T-helper 17 cell (primary cell): ENCODE results near the gene DNMT3A. TPM values are rescaled to one million over a fixed set of nuclear protein-coding genes. Genes with fewer than 3 reads are reported as not detected.

Experiments used
- ATAC-seq: fragments of 150-1000 bp; cut with Tn5 transposase; 2 replicates; pipeline ENCODE4 v1.10.0; 2021; ENCODE audit warnings: mild to moderate bottlenecking, moderate library complexity
- DNase-seq, 3 donors: peaks; one replicate each; pipeline versions ENCODE4 v3.0.0 to v3.0.0-alpha.2; 2020 to 2021
- H3K9me3 ChIP-seq: one replicate; pipeline ENCODE4 v1.7.0; 2013; ENCODE audit warnings: low read length, mild to moderate bottlenecking; ENCODE audit not compliant: control insufficient read depth, poor library complexity, severe bottlenecking
- H3K27ac Mint-ChIP-seq: one replicate; pipeline ENCODE4 v1.8.0; 2022; ENCODE audit warnings: mild to moderate bottlenecking, moderate library complexity, mixed read lengths
- H3K27me3 Mint-ChIP-seq: one replicate; pipeline ENCODE4 v1.8.0; 2022; ENCODE audit warnings: mixed read lengths
- H3K36me3 Mint-ChIP-seq: one replicate; pipeline ENCODE4 v1.8.0; 2022; ENCODE audit warnings: low read depth, mixed read lengths
- H3K4me1 Mint-ChIP-seq: one replicate; pipeline ENCODE4 v1.8.0; 2022; ENCODE audit warnings: mild to moderate bottlenecking, mixed read lengths
- H3K4me3 Mint-ChIP-seq: one replicate; pipeline ENCODE4 v1.8.0; 2022; ENCODE audit warnings: mild to moderate bottlenecking, moderate library complexity, mixed read lengths
- total RNA-seq, 4 donors: library from RNA in 2 of 4; stranded (reverse) in 2 of 4; gene quantifications; one replicate each; pipeline ENCODE4 v1.2.3 and lab custom pipeline; 2022 to 2026

Gene DNMT3A
- total RNA-seq, 2 donors from 2014 or later = 62.8 to 67.6 TPM

GRCh38 chr2:25310965-25311864, 30.5 kb downstream of the DNMT3A start:
- Mint-ChIP-seq H3K27me3 (no peaks in the 10 kb centered on the region), H3K27ac (peak overlapping the region; percentile 88), H3K4me3 (no peak overlapping the region), H3K36me3 (no peaks in the 10 kb centered on the region), H3K4me1 (peaks cover 50% of the 10 kb centered on the region)
- ATAC-seq (no peak), DNase-seq (no peak)
- no peaks in the 10 kb centered on the region for H3K9me3 ChIP-seq

- H3K27me3 Mint-ChIP-seq = no peaks in the 10 kb centered on the region
- H3K9me3 ChIP-seq = no peaks in the 10 kb centered on the region
- no peaks in the 10 kb centered on the region for H3K36me3 Mint-ChIP-seq
- H3K4me3 Mint-ChIP-seq = no peak overlapping the region
- peaks cover 50% of the 10 kb centered on the region for H3K4me1 Mint-ChIP-seq
- peak overlapping the region; percentile 75 for H3K27ac Mint-ChIP-seq
- DNase-seq (no peak), ATAC-seq (no peak)
Observed at GRCh38 chr2:25310709-25310964, 31.1 kb downstream of the DNMT3A start.

GRCh38 chr2:25309402-25309801, 32.3 kb downstream of the DNMT3A start:
- Mint-ChIP-seq H3K4me3 (no peak overlapping the region), H3K27me3 (no peaks in the 10 kb centered on the region), H3K4me1 (peaks cover 56% of the 10 kb centered on the region), H3K27ac (peak overlapping the region; percentile 95), H3K36me3 (no peaks in the 10 kb centered on the region)
- peak; percentile 31 to 53 (median 32) for DNase-seq
- no peak for ATAC-seq
- no peaks in the 10 kb centered on the region for H3K9me3 ChIP-seq

- Mint-ChIP-seq H3K36me3 (no peaks in the 10 kb centered on the region), H3K4me1 (peaks cover 55% of the 10 kb centered on the region), H3K27ac (peak overlapping the region; percentile 95)
Observed at GRCh38 chr2:25308599-25308998, 33.1 kb downstream of the DNMT3A start.

GRCh38 chr2:25307949-25308557, 33.7 kb downstream of the DNMT3A start:
- DNase-seq (no peak), ATAC-seq (no peak)
- Mint-ChIP-seq H3K4me1 (peaks cover 52% of the 10 kb centered on the region), H3K27ac (peak overlapping the region; percentile 95), H3K4me3 (no peak overlapping the region), H3K36me3 (no peaks in the 10 kb centered on the region), H3K27me3 (no peaks in the 10 kb centered on the region)
- H3K9me3 ChIP-seq = no peaks in the 10 kb centered on the region

More at GRCh38 chr2:25308599-25308998, 33.1 kb downstream of the DNMT3A start:
- Mint-ChIP-seq H3K27me3 (no peaks in the 10 kb centered on the region), H3K4me3 (no peak overlapping the region)
- no peaks in the 10 kb centered on the region for H3K9me3 ChIP-seq
- no peak for ATAC-seq
- no peak for DNase-seq

GRCh38 chr2:25306777-25307368, 34.9 kb downstream of the DNMT3A start:
- H3K9me3 ChIP-seq = no peaks in the 10 kb centered on the region
- DNase-seq (no peak), ATAC-seq (no peak)
- H3K4me3 Mint-ChIP-seq = peak overlapping the region; percentile 21
- peaks cover 56% of the 10 kb centered on the region for H3K4me1 Mint-ChIP-seq
- H3K27ac Mint-ChIP-seq = peak overlapping the region; percentile 95
- H3K36me3 Mint-ChIP-seq = peaks cover 3% of the 10 kb centered on the region
- no peaks in the 10 kb centered on the region for H3K27me3 Mint-ChIP-seq

- no peaks in the 10 kb centered on the region for H3K9me3 ChIP-seq
- ATAC-seq (no peak), DNase-seq (no peak)
- Mint-ChIP-seq H3K36me3 (peaks cover 4% of the 10 kb centered on the region), H3K27me3 (no peaks in the 10 kb centered on the region), H3K4me3 (peak overlapping the region; percentile 58), H3K4me1 (peaks cover 56% of the 10 kb centered on the region), H3K27ac (peak overlapping the region; percentile 95)
Observed at GRCh38 chr2:25305775-25306174, 36.0 kb downstream of the DNMT3A start.

GRCh38 chr2:25304826-25305596, 36.7 kb downstream of the DNMT3A start:
- H3K9me3 ChIP-seq = no peaks in the 10 kb centered on the region
- ATAC-seq (peak; percentile 91), DNase-seq (no peak)
- H3K4me1 Mint-ChIP-seq = peaks cover 52% of the 10 kb centered on the region
- H3K27me3 Mint-ChIP-seq = no peaks in the 10 kb centered on the region
- H3K4me3 Mint-ChIP-seq = peak overlapping the region; percentile 58
- H3K27ac Mint-ChIP-seq = peak overlapping the region; percentile 95
- H3K36me3 Mint-ChIP-seq = peaks cover 4% of the 10 kb centered on the region

- Mint-ChIP-seq H3K27me3 (no peaks in the 10 kb centered on the region), H3K27ac (peak overlapping the region; percentile 95), H3K4me3 (peak overlapping the region; percentile 63), H3K36me3 (peaks cover 4% of the 10 kb centered on the region), H3K4me1 (peaks cover 50% of the 10 kb centered on the region)
- ATAC-seq (no peak), DNase-seq (no peak)
- no peaks in the 10 kb centered on the region for H3K9me3 ChIP-seq
Observed at GRCh38 chr2:25304321-25304720, 37.4 kb downstream of the DNMT3A start.

- Mint-ChIP-seq H3K36me3 (peaks cover 4% of the 10 kb centered on the region), H3K4me1 (peaks cover 44% of the 10 kb centered on the region), H3K27me3 (no peaks in the 10 kb centered on the region), H3K4me3 (no peak overlapping the region), H3K27ac (peak overlapping the region; percentile 95)
- ATAC-seq (no peak), DNase-seq (no peak)
- H3K9me3 ChIP-seq = no peaks in the 10 kb centered on the region
Observed at GRCh38 chr2:25303633-25304236, 38.0 kb downstream of the DNMT3A start.

GRCh38 chr2:25302758-25303375, 38.9 kb downstream of the DNMT3A start:
- Mint-ChIP-seq H3K4me3 (no peak overlapping the region), H3K27me3 (no peaks in the 10 kb centered on the region), H3K27ac (peak overlapping the region; percentile 95)

More at GRCh38 chr2:25302758-25303375, 38.9 kb downstream of the DNMT3A start:
- Mint-ChIP-seq H3K36me3 (peaks cover 4% of the 10 kb centered on the region), H3K4me1 (peaks cover 43% of the 10 kb centered on the region)
- no peak for DNase-seq
- no peak for ATAC-seq
- H3K9me3 ChIP-seq = no peaks in the 10 kb centered on the region
